Renal cortex interstitium (tissue), 11 donors: Measurements from ENCODE around the gene FIGN. TPM values are rescaled to one million over a fixed set of nuclear protein-coding genes. Genes with fewer than 3 reads are reported as not detected.
A peak's percentile ranks its signal among the peaks of the same experiment; 100 is the strongest.

Experiments
- DNase-seq, 11 donors: peaks; one replicate each; pipeline ENCODE4 v3.0.0-alpha.2; 2013; ENCODE audit warnings: low read depth in 9 of 11, low spot score in 4 of 11; ENCODE audit errors: extremely low read depth in 1 of 11
- polyA plus RNA-seq, 3 donors: library from polyadenylated mRNA; unstranded; fragments of 120-200 nt; gene quantifications; one replicate each; pipeline ENCODE4 v1.2.1, GENCODE V29; 2013; ENCODE audit not compliant: insufficient read length in 3 of 3

The FIGN gene
- polyA plus RNA-seq, 3 donors, result 9.7 to 12.2 (median 10.4) TPM

- no peak for DNase-seq
Measured at GRCh38 chr2:163752267-163752666, 16.5 kb upstream of the FIGN start.

- DNase-seq, result no peak
Measured at GRCh38 chr2:163751696-163752095, 15.9 kb upstream of the FIGN start.

GRCh38 chr2:163748420-163748819 is 12.6 kb upstream of the FIGN start:
- DNase-seq, result no peak

GRCh38 chr2:163741435-163741834 is 5.6 kb upstream of the FIGN start:
- DNase-seq, result no peak

- DNase-seq, result no peak
Measured at GRCh38 chr2:163737563-163737962, 1.8 kb upstream of the FIGN start.

- no peak for DNase-seq
Measured at GRCh38 chr2:163737190-163737439, 1.3 kb upstream of the FIGN start.

GRCh38 chr2:163736433-163737189 is 803 bp upstream of the FIGN start:
- peak in 5 of 11 donors; percentile 36 to 68 (median 49) for DNase-seq

- DNase-seq, result peak in 2 of 11 donors; percentile 35 to 43
Measured at GRCh38 chr2:163734881-163735684, 725 bp downstream of the FIGN start.

- no peak for DNase-seq
Measured at GRCh38 chr2:163734401-163734800, 1.4 kb downstream of the FIGN start.

- DNase-seq, result no peak
Measured at GRCh38 chr2:163733956-163734355, 1.9 kb downstream of the FIGN start.

- DNase-seq, result no peak
Measured at GRCh38 chr2:163733301-163733938, 2.4 kb downstream of the FIGN start.

GRCh38 chr2:163732727-163733126 is 3.1 kb downstream of the FIGN start:
- no peak for DNase-seq

- DNase-seq, result no peak
Measured at GRCh38 chr2:163731735-163732134, 4.1 kb downstream of the FIGN start.

- DNase-seq, result no peak
Measured at GRCh38 chr2:163730556-163730955, 5.3 kb downstream of the FIGN start.

GRCh38 chr2:163729636-163730273 is 6.1 kb downstream of the FIGN start:
- DNase-seq, result no peak

GRCh38 chr2:163723881-163724280 is 11.9 kb downstream of the FIGN start:
- DNase-seq, result no peak

- DNase-seq, result no peak
Measured at GRCh38 chr2:163723348-163723747, 12.5 kb downstream of the FIGN start.

- DNase-seq, result no peak
Measured at GRCh38 chr2:163719331-163719730, 16.5 kb downstream of the FIGN start.

- no peak for DNase-seq
Measured at GRCh38 chr2:163717993-163718680, 17.7 kb downstream of the FIGN start.
